HK-2 (cell line): ENCODE data around the gene GARIN1A.
"Not testable (repeated sequence)": the region's sequence is repeated elsewhere in the genome, so short reads cannot be mapped to it uniquely, and the experiment has no call there.

Source experiments
- DNase-seq: peaks from one replicate; pipeline ENCODE4 v3.0.0-alpha.2; 2018; ENCODE audit not compliant: unreplicated experiment

Gene GARIN1A

GRCh38 chr7:128671992-128672391, at the start of gene GARIN1A:
Gene GARIN1A (plus strand): TSS chr7:128672292. CDS start chr7:128672398, 106 bp downstream.
- DNase-seq: no peak

- not testable (repeated sequence) for DNase-seq
Observed at GRCh38 chr7:128627124-128627523, 45.0 kb upstream of the GARIN1A start.

- not testable (repeated sequence) for DNase-seq
Observed at GRCh38 chr7:128633915-128634314, 38.2 kb upstream of the GARIN1A start.

DNA sequence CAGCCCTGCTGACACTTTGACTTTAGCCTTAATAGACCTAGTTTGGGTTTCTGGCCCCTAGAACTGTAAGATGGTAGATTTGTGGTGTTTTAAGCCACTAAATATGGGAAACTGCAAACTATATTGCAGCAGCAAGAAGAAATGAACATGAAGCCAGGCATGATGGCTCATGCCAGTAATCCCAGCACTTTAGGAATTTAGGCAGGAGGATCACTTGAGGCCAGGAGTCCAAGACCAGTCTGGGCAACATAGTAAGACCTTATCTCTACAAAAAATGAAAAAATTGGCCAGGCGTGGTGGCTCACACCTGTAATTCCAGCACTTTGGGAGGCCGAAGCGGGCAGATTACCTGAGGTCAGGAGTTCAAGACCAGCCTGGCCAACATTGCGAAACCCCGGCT, 26.9 kb upstream of the GARIN1A start:
- not testable (repeated sequence) for DNase-seq

DNA sequence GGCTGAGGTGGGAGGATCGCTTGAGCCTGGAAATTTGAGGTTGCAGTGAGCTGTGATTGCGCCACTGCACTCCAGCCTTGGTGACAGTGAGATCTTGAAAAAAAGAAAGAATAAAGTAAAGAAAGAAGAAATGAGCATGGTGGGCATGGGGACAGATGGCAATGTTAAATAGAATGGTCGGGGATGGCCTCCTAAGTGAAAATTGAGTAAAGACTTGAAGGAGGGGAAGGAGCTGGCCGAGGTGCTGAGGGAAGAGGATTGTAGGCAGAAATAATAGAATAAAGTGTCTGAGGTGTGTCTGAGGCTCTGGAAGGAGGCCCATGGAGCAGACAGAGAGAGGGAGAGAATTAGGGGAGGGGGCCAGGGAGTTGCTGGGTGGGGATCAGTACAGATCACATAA, 26.2 kb upstream of the GARIN1A start:
- not testable (repeated sequence) for DNase-seq

- DNase-seq: not testable (repeated sequence)
Observed at GRCh38 chr7:128646877-128647276, 25.2 kb upstream of the GARIN1A start.

- not testable (repeated sequence) for DNase-seq
Observed at GRCh38 chr7:128651096-128651495, 21.0 kb upstream of the GARIN1A start.

DNA sequence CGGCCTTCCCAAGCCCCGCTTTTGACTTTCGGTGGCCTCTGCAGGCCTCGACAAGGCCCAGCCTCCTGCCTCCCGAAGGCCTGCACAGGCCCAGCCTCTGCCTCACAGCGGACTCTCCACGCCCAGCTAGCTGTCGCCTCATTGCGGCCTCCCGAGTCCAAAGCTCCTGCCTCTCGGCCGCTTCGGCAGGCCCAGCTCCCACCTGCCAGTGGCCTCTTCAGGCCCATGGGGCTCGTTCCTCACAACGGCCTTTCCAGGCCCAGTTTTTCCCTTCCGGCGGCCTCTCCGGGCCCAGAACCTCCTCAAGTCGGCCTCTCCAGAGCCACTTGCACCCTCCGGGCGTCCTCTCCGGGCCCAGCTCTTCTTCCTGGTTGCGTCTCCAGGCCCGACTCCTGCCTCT, 19.5 kb upstream of the GARIN1A start:
- not testable (repeated sequence) for DNase-seq

DNA sequence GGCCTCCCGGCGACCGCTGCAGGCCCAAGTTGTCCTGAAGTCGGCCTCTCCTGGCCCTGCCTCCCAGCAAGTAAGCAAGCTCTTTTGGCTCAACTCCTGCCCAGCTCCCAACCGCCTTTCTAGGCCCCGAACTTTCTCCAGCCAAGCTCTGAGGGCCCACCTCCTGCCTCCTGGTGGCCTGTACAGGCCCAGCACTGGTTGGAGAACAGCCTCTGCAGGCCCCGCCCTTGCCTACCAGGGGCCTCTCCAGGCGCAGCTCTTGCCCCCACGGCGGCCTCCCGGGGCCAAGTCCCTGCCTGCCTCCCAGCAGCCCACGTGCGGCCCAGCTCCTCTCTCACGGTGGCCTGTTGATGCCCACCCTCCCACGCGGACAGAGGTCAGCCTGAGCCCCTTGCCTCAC, 18.9 kb upstream of the GARIN1A start:
- not testable (repeated sequence) for DNase-seq

DNA sequence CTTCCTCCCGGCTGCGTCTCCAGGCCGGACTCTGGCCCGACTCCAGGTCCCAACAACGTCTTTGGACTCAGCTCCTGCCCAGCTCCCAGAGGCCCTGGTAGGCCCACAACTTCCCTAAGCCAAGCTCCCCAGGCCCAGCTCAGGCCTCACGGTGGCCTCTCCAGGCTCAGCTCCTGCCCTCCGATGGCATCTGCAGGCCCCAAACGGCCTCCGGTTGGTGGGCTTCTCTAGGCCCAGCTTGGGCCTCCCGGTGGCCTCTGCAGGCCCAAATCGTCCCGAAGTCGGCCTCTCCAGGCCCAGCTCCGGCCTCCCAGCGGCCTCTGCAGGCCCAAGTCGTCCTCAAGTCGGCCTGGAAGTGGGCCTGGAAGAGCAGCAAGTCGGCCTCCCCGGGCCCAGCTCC, 18.0 kb upstream of the GARIN1A start:
- DNase-seq: not testable (repeated sequence)

DNA sequence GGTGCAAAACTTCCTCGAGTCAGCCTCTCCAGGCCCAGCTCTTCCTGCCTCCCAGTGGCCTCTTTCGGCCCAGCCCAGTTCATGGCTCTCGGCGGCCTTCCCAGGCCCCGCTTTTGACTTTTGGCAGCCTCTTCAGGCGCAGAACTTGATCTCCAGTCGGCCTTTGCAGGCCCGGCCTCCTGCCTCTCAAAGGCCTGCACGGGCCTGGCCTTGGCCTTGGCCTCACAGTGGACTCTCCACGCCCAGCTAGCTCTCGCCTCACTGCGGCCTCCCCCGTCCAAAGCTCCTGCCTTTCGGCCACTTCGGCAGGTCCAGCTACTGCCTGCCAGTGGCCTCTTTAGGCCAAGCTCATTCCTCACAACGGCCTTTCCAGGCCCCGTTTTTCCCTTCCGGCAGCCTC, 17.6 kb upstream of the GARIN1A start:
- DNase-seq: not testable (repeated sequence)

- DNase-seq: not testable (repeated sequence)
Observed at GRCh38 chr7:128658428-128658827, 13.7 kb upstream of the GARIN1A start.

DNA sequence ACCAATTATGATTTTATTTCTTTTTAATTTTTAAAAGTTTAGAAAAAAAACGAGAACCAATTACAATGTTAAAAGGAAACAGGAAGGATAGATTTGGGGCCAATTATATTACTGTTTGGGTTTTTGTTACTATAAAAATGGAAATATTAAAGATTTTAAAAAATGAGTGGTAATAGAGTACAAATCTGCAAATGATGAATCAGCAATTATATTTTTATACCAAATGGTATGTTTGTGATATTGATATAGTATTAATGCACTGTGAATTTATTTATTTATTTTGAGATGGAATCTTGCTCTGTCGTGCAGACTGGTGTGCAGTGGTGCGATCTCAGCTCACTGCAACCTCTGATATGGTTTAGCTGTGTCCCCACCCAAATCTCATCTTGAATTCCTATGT, 11.5 kb upstream of the GARIN1A start:
- DNase-seq: no peak

DNA sequence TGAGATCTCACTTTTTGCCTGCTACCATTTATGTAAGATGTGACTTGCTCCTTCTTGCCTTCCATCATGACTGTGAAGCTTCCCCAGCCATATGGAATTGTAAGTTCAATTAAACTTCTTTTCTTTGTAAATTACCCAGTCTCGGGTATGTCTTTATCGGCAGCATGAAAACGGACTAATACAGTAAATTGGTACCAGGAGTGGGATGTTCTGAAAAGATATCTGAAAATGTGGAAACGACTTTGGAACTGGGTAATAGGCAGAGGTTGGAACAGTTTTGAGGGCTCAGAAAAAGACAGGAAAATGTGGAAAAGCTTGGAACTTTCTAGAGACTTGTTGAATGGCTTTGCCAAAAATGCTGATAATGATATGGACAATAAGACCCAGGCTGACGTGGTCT, 10.6 kb upstream of the GARIN1A start:
- no peak for DNase-seq

DNA sequence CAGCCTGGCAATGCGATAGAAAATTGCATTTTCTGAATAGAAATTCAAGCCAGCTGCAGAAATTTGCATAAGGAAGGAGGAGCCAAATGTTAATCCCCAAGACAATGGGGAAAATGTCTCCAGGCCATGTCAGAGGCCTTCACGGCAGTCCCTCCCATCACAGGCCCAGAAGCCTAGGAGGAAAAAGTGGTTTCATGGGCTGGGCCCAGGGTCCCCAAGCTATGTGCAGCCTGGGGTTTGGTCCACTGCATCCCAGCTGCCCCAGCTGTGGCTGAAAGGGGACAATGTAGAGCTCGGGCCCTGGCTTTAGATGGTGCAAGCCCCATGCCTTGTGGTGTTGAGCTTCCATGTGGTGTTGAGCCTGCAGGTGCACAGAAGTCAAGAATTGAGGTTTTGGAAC, 10.0 kb upstream of the GARIN1A start:
- DNase-seq: no peak

DNA sequence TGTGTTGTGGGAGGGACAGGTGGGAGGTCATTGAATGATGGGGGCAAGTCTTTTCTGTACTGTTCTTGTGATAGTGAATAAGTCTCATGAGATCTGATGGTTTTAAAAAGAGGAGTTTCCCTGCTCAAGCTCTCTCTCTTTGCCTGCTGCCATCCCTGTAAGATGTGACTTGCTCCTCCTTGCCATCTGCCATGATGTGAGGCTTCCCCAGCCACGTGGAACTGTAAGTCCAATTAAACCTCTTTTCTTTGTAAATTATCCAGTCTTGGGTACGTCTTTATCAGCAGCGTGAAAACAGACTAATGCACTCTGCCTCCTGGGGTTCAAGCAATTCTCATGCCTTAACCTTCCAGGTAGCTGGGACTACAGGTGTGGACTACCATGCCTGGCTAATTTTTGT, 8.9 kb upstream of the GARIN1A start:
- not testable (repeated sequence) for DNase-seq

- no peak for DNase-seq
Observed at GRCh38 chr7:128665057-128665456, 7.0 kb upstream of the GARIN1A start.

- no peak for DNase-seq
Observed at GRCh38 chr7:128666200-128666599, 5.9 kb upstream of the GARIN1A start.

- no peak for DNase-seq
Observed at GRCh38 chr7:128672927-128673517, 930 bp downstream of the GARIN1A start.

- no peak for DNase-seq
Observed at GRCh38 chr7:128673571-128673970, 1.5 kb downstream of the GARIN1A start.

DNA sequence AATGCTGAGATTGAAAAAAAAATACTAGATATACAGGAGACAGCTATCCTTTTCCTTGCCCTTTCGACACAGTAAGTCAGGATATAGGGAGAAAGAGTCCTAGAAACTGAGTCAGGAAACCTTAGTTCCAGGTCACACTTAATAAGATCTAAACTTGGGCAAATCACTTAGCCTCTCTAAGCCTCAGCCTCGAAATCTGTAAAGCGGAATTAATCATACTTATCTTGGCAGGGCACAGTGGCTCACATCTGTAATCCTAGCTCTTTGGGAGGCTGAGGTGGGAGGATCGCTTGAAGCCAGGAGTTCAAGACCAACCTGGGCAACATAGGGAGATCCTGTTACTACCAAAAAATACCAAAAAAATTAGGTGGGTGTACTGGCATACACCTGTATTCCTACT, 4.6 kb downstream of the GARIN1A start:
- DNase-seq: no peak

- no peak for DNase-seq
Observed at GRCh38 chr7:128679920-128680319, 7.8 kb downstream of the GARIN1A start.

DNA sequence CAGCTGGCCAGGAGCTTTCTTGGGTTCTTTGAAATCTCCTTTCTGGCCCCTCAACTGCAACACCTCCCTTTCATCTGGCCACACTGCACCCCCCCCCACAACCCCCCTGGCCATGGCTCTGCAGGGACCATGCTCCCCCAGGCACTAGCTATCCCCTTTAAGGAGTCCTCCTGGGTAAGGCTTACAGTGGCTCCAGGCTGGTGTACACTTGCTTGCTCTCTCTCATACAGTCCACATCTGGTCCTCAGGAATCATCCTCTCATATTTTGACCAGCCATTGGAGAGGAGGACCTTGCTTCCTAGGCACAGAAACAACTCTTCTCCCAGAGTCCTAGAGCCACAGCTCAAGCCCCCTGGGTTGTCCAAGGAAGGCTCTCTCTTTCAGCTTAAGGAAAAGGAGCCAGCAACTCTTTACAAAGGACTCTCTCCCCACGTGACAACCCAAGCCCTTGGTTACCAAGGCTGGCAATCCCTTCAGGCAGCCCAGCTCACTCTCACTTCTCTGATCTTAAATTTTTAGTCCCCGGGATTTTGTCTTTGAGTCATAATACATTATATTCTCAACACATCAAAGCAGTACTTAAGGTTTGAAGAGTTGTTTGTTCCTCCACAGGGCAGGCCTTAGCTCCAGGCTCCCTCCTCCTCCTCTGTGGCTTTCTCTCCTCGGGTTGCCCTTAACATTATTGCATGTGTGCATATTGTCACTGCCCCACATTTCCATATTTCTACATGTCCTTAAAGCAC, 9.9 kb downstream of the GARIN1A start:
- no peak for DNase-seq
